Adipose tissue (tissue), 3 donors: ENCODE measurements around the gene STXBP6. TPM values are rescaled to one million over a fixed set of nuclear protein-coding genes. Genes with fewer than 3 reads are reported as not detected.

Experiments
- H3K27ac ChIP-seq: one replicate; pipeline ENCODE4 v1.5.1; 2013; ENCODE audit warnings: low read depth, low read length
- WGBS, 3 donors: extraction: QIAGEN DNeasy Blood & Tissue Kit; methylation state at CpG; one replicate each; pipeline ENCODE4 v1.1.7; 2013; 5-methylcytosine and 5-hydroxymethylcytosine counted together
- polyA plus RNA-seq, 3 donors: library from polyadenylated mRNA; stranded (reverse); fragments of 200-250 nt; gene quantifications; one replicate each; pipeline ENCODE4 v1.2.3, GENCODE V29; 2013
- donor health status: healthy with polysubstance abuse.
- donor health status: Bipolar disorder and iron deficiency.
- donor health status: healthy.

Gene STXBP6
- polyA plus RNA-seq, 3 donors = 3.3 to 31.2 (median 11.4) TPM

GRCh38 chr14:25034803-25035681 lies 14.9 kb downstream of the STXBP6 start:
- no peak overlapping the region for H3K27ac ChIP-seq
- 81 to 85% (median 83%) methylated on average over 11 of the region's 11 CpGs for WGBS, 3 donors

- no peak overlapping the region for H3K27ac ChIP-seq
These were observed 16.6 kb downstream of the STXBP6 start for GRCh38 chr14:25033358-25033757.

GRCh38 chr14:25032092-25032784 lies 17.7 kb downstream of the STXBP6 start:
- 90 to 97% (median 95%) methylated on average over 10 of the region's 10 CpGs for WGBS, 3 donors
- H3K27ac ChIP-seq = no peak overlapping the region

More at GRCh38 chr14:25033358-25033757, 16.6 kb downstream of the STXBP6 start:
- 86 to 94% (median 93%) methylated on average over 1 of the region's 1 CpG for WGBS, 3 donors

GRCh38 chr14:25026476-25027137 lies 23.3 kb downstream of the STXBP6 start:
- H3K27ac ChIP-seq = no peak overlapping the region
- 91 to 95% (median 92%) methylated on average over 4 of the region's 4 CpGs for WGBS, 3 donors

DNA sequence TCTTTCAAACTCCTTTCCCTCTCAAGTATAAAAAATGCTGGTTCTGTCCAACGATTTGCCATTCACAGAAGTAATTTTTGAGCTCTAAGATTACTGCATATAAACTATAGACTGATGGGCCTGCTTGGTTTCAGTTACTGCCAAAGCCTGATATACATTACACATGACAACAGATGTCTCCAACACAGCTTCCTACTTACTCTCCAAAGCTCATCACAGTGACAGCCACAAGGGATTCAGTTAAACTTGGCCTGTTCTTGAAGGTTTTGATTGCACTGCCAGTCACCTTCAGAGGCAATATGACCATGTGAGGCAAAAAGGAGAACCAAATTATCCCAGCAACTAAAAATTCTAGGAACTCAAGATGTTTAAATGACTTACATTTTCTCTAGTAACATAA lies 30.1 kb downstream of the STXBP6 start:
- H3K27ac ChIP-seq = no peak overlapping the region
- WGBS, 3 donors = 41 to 88% (median 85%) methylated on average over 1 of the region's 1 CpG

- WGBS, 3 donors = 81 to 95% (median 82%) methylated on average over 2 of the region's 2 CpGs
- H3K27ac ChIP-seq = no peak overlapping the region
These were observed 32.4 kb downstream of the STXBP6 start for GRCh38 chr14:25017562-25017961.

GRCh38 chr14:25015761-25016160 lies 34.2 kb downstream of the STXBP6 start:
- H3K27ac ChIP-seq = no peak overlapping the region
- WGBS, 3 donors = 88 to 94% (median 89%) methylated on average over 1 of the region's 1 CpG

- no peak overlapping the region for H3K27ac ChIP-seq
- 48 to 79% (median 75%) methylated on average over 4 of the region's 4 CpGs for WGBS, 3 donors
These were observed 35.5 kb downstream of the STXBP6 start for GRCh38 chr14:25014440-25014839.

DNA sequence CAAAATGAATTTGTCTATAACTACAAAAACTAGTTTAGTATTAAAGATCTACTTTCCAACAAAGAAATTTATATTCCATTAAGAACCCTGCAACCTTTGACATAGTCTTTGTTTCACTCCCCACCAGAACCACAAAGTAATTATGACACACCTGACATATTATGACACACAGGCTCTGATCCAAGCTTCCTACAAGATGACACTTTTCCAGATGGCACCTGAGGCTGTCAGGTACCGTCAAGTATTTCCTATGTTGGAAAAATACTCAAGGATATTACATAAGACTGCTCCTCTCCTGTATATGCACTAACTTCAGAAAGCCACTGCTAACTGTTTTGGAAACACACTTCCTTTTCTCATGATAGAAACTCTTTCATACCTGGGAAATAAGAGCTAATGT lies 38.9 kb downstream of the STXBP6 start:
- WGBS, 3 donors = 13 to 60% (median 46%) methylated on average over 1 of the region's 1 CpG
- no peak overlapping the region for H3K27ac ChIP-seq

- WGBS, 3 donors = 91 to 94% (median 92%) methylated on average over 3 of the region's 3 CpGs
- H3K27ac ChIP-seq = no peak overlapping the region
These were observed 39.5 kb downstream of the STXBP6 start for GRCh38 chr14:25010471-25010870.

GRCh38 chr14:25009891-25010290 lies 40.1 kb downstream of the STXBP6 start:
- WGBS, 3 donors = 49 to 79% (median 51%) methylated on average over 3 of the region's 3 CpGs
- no peak overlapping the region for H3K27ac ChIP-seq

GRCh38 chr14:25007832-25008231 lies 42.1 kb downstream of the STXBP6 start:
- 29 to 87% (median 73%) methylated on average over 1 of the region's 1 CpG for WGBS, 3 donors
- H3K27ac ChIP-seq = no peak overlapping the region

DNA sequence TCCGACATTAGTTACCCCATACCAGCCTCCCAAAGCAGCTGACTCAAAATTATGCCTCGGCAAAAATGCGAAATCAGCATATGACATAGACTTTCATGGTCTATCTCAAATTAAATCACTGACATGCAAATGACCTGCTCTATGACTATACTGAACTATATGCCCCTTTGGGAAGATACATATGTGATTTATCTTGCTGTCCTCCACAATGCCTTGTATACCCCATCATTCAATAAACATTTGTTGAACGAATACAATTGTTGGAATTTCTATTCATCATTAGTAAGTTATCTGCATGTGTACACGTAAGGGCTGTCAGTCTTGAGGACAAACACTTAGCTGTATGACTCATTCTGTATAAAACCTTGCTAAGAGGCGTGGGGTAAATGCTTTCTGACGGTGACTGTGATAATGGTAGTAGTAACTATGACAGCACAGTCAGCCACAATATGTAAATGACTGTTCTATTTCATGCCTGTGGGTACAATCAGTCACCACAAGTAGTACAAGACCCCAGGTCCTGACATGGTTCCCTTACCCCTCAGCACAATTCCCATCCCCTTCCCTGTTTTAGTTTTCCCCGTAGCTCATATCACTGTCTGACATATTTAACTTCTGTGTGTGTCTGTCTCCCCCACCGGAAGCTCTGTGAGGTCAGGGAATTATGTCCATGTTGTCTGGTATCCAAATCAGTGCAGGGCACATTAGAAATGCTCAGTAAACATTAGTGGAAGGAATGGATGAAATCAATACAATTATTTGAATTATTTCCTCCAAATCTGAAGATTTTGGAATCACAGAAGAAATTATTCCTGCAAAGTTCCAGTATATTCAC lies 42.8 kb downstream of the STXBP6 start:
- WGBS, 3 donors = 48 to 82% (median 72%) methylated on average over 9 of the region's 9 CpGs
- H3K27ac ChIP-seq = no peak overlapping the region

DNA sequence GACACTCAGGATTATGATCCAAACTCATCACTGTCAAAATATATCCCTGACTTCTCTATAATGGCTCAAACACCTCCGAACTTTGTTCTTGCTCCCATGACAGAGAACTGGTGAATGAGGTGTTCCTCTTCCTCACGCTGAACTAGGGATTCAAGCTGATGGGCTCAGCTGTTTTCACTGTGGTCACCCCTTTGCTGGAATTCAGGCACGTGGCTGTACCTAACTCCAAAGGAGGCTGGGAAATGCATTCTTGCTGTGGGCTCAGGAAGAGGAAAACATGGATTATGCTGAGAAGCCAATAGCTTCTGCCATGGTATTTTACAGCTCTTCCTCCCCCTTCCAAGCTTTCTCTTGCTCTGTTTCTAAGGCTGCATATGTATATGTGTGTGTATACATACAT lies 43.9 kb downstream of the STXBP6 start:
- no peak overlapping the region for H3K27ac ChIP-seq
- WGBS, 3 donors = 84 to 97% (median 89%) methylated on average over 3 of the region's 3 CpGs

GRCh38 chr14:25004389-25004809 lies 45.5 kb downstream of the STXBP6 start:
- H3K27ac ChIP-seq = no peak overlapping the region
- 78 to 97% (median 97%) methylated on average over 1 of the region's 1 CpG for WGBS, 3 donors

DNA sequence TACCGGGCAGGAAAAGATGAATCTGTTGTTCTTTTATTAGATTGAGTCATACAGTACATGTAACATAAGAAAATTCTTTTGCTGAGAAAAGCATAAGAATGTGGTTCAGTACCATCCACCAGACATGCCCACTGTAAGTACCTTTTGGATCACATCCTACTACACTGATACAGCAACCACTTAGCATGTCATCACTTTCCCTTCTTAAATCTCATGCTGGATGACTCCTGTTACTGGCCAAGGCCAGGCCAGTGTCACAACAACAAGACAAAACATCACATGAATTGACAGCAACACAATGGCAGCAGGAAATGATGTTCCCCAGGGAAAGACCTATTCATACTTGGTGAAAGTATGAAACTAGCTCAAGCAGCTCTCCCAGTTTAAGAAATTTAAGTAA lies 46.4 kb downstream of the STXBP6 start:
- no peak overlapping the region for H3K27ac ChIP-seq
- 79 to 100% (median 92%) methylated on average over 1 of the region's 1 CpG for WGBS, 3 donors

DNA sequence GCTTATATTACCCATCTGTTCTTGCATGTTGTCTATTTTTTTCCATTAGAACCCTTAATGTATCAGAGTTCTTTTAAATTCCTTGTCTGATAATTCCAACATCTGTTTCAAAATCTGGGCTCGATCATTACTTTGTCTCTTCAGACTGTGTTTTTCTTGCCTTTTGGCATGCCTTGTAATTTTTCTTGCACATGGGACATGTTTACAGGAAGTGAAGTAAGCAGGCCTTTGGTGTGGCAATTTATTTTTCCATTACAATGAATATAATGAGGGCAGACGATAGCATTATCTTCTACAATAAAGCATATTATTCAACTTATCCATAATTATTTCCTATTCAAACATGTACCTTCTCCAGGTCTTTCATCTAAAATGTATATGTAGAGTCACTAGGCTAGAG lies 48.3 kb downstream of the STXBP6 start:
- 40 to 43% (median 40%) methylated on average over 2 of the region's 2 CpGs for WGBS, 3 donors
- H3K27ac ChIP-seq = no peak overlapping the region

GRCh38 chr14:25001156-25001555 lies 48.8 kb downstream of the STXBP6 start:
- WGBS, 3 donors = 54 to 88% (median 69%) methylated on average over 1 of the region's 1 CpG
- no peak overlapping the region for H3K27ac ChIP-seq
